Skeletal muscle satellite cell (primary cell): ENCODE measurements around the gene NTNG2.

Source experiments
- H3K27me3 ChIP-seq: 2 replicates; pipeline ENCODE4 v1.7.0; 2013; ENCODE audit warnings: low read length; ENCODE audit not compliant: control insufficient read depth, insufficient read depth
- H3K36me3 ChIP-seq: 2 replicates; pipeline ENCODE4 v1.7.0; 2013; ENCODE audit warnings: mild to moderate bottlenecking, control low read depth, low read length; ENCODE audit not compliant: insufficient read depth
- H3K4me1 ChIP-seq: 2 replicates; pipeline ENCODE4 v1.7.0; 2013; ENCODE audit warnings: low read length; ENCODE audit not compliant: control insufficient read depth, insufficient read depth
- H3K4me2 ChIP-seq: 2 replicates; pipeline ENCODE4 v1.7.0; 2013; ENCODE audit warnings: mild to moderate bottlenecking, low read length
- H3K4me3 ChIP-seq: 2 replicates; pipeline ENCODE4 v1.7.0; 2013; ENCODE audit warnings: low read length
- H3K9ac ChIP-seq: 2 replicates; pipeline ENCODE4 v1.7.0; 2013; ENCODE audit warnings: mild to moderate bottlenecking, low read depth, low read length, moderate library complexity
- H3K9me3 ChIP-seq: replicated peaks from 2 replicates; pipeline ENCODE4 v1.7.0; 2013; ENCODE audit warnings: mild to moderate bottlenecking, control low read depth, low read length

NTNG2 gene

GRCh38 chr9:132147839-132148238, 14.0 kb upstream of the NTNG2 start:
- Histone ChIP-seq H3K9ac (no peak overlapping the region), H3K4me3 (no peak overlapping the region), H3K9me3 (no peaks in the 10 kb centered on the region), H3K36me3 (no peaks in the 10 kb centered on the region), H3K4me2 (no peak overlapping the region), H3K27me3 (peaks cover 80% of the 10 kb centered on the region), H3K4me1 (no peaks in the 10 kb centered on the region)

GRCh38 chr9:132150256-132150655, 11.6 kb upstream of the NTNG2 start:
- H3K36me3 ChIP-seq: no peaks in the 10 kb centered on the region
- no peak overlapping the region for H3K9ac ChIP-seq
- no peaks in the 10 kb centered on the region for H3K9me3 ChIP-seq
- no peaks in the 10 kb centered on the region for H3K4me1 ChIP-seq
- H3K4me3 ChIP-seq: no peak overlapping the region
- peaks cover 86% of the 10 kb centered on the region for H3K27me3 ChIP-seq
- no peak overlapping the region for H3K4me2 ChIP-seq

GRCh38 chr9:132151118-132151517, 10.7 kb upstream of the NTNG2 start:
- no peak overlapping the region for H3K4me3 ChIP-seq
- peaks cover 87% of the 10 kb centered on the region for H3K27me3 ChIP-seq
- no peaks in the 10 kb centered on the region for H3K9me3 ChIP-seq
- no peak overlapping the region for H3K4me2 ChIP-seq
- no peaks in the 10 kb centered on the region for H3K4me1 ChIP-seq
- no peak overlapping the region for H3K9ac ChIP-seq
- H3K36me3 ChIP-seq: no peaks in the 10 kb centered on the region

GRCh38 chr9:132152231-132152630, 9.6 kb upstream of the NTNG2 start:
- no peak overlapping the region for H3K4me3 ChIP-seq
- H3K36me3 ChIP-seq: no peaks in the 10 kb centered on the region
- H3K4me1 ChIP-seq: no peaks in the 10 kb centered on the region
- H3K9me3 ChIP-seq: no peaks in the 10 kb centered on the region
- no peak overlapping the region for H3K4me2 ChIP-seq
- H3K9ac ChIP-seq: no peak overlapping the region
- H3K27me3 ChIP-seq: peaks cover 83% of the 10 kb centered on the region

- H3K4me2 ChIP-seq: no peak overlapping the region
- no peaks in the 10 kb centered on the region for H3K36me3 ChIP-seq
- H3K9me3 ChIP-seq: no peaks in the 10 kb centered on the region
- H3K9ac ChIP-seq: no peak overlapping the region
- H3K4me3 ChIP-seq: no peak overlapping the region
- no peaks in the 10 kb centered on the region for H3K4me1 ChIP-seq
- peaks cover 92% of the 10 kb centered on the region for H3K27me3 ChIP-seq
These were observed 6.8 kb upstream of the NTNG2 start for GRCh38 chr9:132154863-132155567.

GRCh38 chr9:132155568-132155895, 6.3 kb upstream of the NTNG2 start:
- H3K4me1 ChIP-seq: no peaks in the 10 kb centered on the region
- H3K36me3 ChIP-seq: no peaks in the 10 kb centered on the region
- no peaks in the 10 kb centered on the region for H3K9me3 ChIP-seq
- no peak overlapping the region for H3K4me2 ChIP-seq
- peaks cover 89% of the 10 kb centered on the region for H3K27me3 ChIP-seq
- H3K4me3 ChIP-seq: no peak overlapping the region
- H3K9ac ChIP-seq: no peak overlapping the region

GRCh38 chr9:132156262-132156661, 5.6 kb upstream of the NTNG2 start:
- Histone ChIP-seq H3K36me3 (no peaks in the 10 kb centered on the region), H3K4me3 (no peak overlapping the region), H3K9ac (no peak overlapping the region), H3K4me2 (no peak overlapping the region), H3K27me3 (peaks cover 84% of the 10 kb centered on the region), H3K4me1 (peaks cover 3% of the 10 kb centered on the region), H3K9me3 (no peaks in the 10 kb centered on the region)

- no peaks in the 10 kb centered on the region for H3K9me3 ChIP-seq
- no peaks in the 10 kb centered on the region for H3K36me3 ChIP-seq
- H3K27me3 ChIP-seq: peaks cover 75% of the 10 kb centered on the region
- no peak overlapping the region for H3K4me3 ChIP-seq
- H3K4me1 ChIP-seq: peaks cover 6% of the 10 kb centered on the region
- no peak overlapping the region for H3K9ac ChIP-seq
- no peak overlapping the region for H3K4me2 ChIP-seq
These were observed 4.3 kb upstream of the NTNG2 start for GRCh38 chr9:132157347-132158116.

GRCh38 chr9:132160802-132161742, 786 bp upstream of the NTNG2 start:
- H3K4me1 ChIP-seq: peaks cover 18% of the 10 kb centered on the region
- H3K9me3 ChIP-seq: no peaks in the 10 kb centered on the region
- peak overlapping the region; percentile 65 for H3K9ac ChIP-seq
- peaks cover 74% of the 10 kb centered on the region for H3K27me3 ChIP-seq
- peak overlapping the region; percentile 93 for H3K4me2 ChIP-seq
- H3K4me3 ChIP-seq: peak overlapping the region; percentile 82
- H3K36me3 ChIP-seq: no peaks in the 10 kb centered on the region

- Histone ChIP-seq H3K4me2 (peak overlapping the region; percentile 93), H3K9ac (peak overlapping the region; percentile 49), H3K36me3 (no peaks in the 10 kb centered on the region), H3K27me3 (peaks cover 78% of the 10 kb centered on the region), H3K4me1 (peaks cover 18% of the 10 kb centered on the region), H3K9me3 (no peaks in the 10 kb centered on the region), H3K4me3 (peak overlapping the region; percentile 82)
These were observed 1.1 kb downstream of the NTNG2 start for GRCh38 chr9:132162764-132163456.

GRCh38 chr9:132163457-132163875, 1.6 kb downstream of the NTNG2 start:
- H3K4me3 ChIP-seq: peak overlapping the region; percentile 82
- H3K4me1 ChIP-seq: peaks cover 18% of the 10 kb centered on the region
- no peaks in the 10 kb centered on the region for H3K36me3 ChIP-seq
- no peaks in the 10 kb centered on the region for H3K9me3 ChIP-seq
- peaks cover 78% of the 10 kb centered on the region for H3K27me3 ChIP-seq
- peak overlapping the region; percentile 93 for H3K4me2 ChIP-seq
- H3K9ac ChIP-seq: no peak overlapping the region
